ENCODE data around the gene WDR18.

The WDR18 gene

DNA sequence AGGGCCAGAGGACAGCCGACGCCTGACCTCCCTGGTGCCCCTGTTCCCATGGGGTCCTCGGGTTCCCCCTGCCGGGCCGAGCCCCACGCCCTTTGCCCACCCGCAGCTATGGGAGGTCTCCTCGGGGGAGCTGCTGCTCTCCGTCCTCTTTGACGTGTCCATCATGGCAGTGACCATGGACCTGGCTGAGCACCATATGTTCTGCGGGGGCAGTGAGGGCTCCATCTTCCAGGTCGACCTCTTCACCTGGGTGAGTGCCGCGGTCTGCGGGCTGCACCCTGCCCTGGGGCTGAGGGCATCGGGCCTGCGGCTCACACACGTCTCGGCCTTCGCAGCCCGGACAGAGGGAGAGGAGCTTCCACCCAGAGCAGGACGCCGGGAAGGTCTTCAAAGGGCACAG, 6.6 kb downstream of the WDR18 start:
- no peak overlapping the region for H3K4me3 ChIP-seq (ENCODE audit: low read depth in 1 of 2, low read length in 2 of 2)
- H3K9me3 ChIP-seq (ENCODE audit: low read length) = no peaks in the 10 kb centered on the region
- peaks cover 4 to 17% of the 10 kb centered on the region in 2 donors for H3K27me3 ChIP-seq (ENCODE audit: control insufficient read depth in 1 of 2, insufficient read depth in 2 of 2, low read length in 2 of 2)
- no peaks in the 10 kb centered on the region for H3K4me1 ChIP-seq (ENCODE audit: insufficient read depth, low read length)
- H3K9ac ChIP-seq (ENCODE audit: low read length) = no peak overlapping the region
- no peak overlapping the region for H3K27ac ChIP-seq (ENCODE audit: low read depth, low read length)
- peaks cover 32% of the 10 kb centered on the region for H3K36me3 ChIP-seq (ENCODE audit: insufficient read depth, low read length)

DNA sequence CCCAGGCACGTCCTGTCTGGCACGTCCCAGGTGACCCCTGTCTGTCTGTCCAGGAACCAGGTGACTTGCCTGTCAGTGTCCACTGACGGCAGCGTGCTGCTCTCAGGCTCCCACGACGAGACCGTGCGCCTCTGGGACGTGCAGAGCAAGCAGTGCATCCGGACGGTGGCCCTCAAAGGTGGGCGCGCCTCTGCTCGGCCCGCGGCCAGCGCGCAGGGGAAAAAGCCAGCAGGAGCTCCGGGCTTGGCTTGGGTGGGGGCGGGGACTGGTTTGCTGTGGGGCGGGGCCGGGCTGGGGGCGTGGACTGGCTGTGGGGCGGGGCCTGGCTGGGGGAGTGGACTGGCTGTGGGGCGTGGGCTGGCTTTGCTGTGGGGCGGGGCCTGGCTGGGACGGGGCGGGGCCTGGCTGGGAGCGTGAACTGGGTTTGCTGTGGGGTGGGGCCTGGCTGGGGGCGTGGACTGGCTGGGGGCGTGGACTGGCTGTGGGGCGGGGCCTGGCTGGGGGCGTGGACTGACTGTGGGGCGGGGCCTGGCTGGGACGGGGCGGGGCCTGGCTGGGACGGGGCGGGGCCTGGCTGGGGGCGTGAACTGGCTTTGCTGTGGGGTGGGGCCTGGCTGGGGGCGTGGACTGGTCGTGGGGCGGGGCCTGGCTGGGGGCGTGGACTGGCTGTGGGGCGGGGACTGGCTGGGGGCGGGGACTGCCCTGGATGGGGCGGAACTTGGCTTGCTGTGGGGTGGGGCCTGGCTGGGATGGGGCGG, 7.2 kb downstream of the WDR18 start:
- Histone ChIP-seq H3K4me3 (ENCODE audit: low read depth in 1 of 2, low read length in 2 of 2) (no peak overlapping the region), H3K9ac (ENCODE audit: low read length) (no peak overlapping the region), H3K36me3 (ENCODE audit: insufficient read depth, low read length) (peaks cover 29% of the 10 kb centered on the region), H3K4me1 (ENCODE audit: insufficient read depth, low read length) (no peaks in the 10 kb centered on the region), H3K9me3 (ENCODE audit: low read length) (no peaks in the 10 kb centered on the region), H3K27me3 (ENCODE audit: control insufficient read depth in 1 of 2, insufficient read depth in 2 of 2, low read length in 2 of 2) (peaks cover 9 to 23% of the 10 kb centered on the region in 2 donors), H3K27ac (ENCODE audit: low read depth, low read length) (no peak overlapping the region)

DNA sequence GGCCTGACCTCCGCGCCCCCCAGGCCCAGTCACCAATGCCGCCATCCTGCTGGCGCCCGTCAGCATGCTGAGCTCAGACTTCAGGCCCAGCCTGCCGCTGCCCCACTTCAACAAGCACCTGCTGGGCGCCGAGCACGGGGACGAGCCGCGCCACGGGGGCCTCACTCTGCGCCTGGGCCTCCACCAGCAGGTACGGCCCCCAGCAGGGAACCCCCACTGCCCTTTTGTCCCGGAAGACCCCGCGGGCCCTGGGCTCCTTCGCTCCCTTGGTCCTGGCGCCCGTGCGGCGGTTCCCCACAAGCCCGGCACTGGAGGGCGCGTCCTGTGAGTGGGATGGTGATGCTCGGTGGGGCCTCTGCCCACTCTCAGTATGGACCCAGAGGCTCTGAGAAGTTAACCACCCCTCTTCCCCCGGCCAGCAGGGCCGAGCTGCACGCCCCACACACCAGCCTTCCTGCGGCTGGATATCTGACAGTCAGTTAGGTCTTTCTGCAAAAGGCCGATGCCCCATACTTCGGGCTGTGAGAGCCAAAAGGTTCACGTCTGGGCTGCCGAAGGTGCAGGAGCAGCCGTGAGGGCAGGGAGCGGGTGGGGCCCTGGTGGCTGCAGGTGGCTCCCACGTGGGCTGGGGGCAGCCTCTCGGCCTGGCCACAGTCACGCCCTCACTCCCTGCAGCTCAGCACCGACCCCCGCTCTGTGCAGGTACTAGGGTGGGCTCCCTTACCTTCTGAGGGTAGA, 8.0 kb downstream of the WDR18 start:
- H3K4me3 ChIP-seq (ENCODE audit: low read depth in 1 of 2, low read length in 2 of 2) = no peak overlapping the region
- no peaks in the 10 kb centered on the region for H3K9me3 ChIP-seq (ENCODE audit: low read length)
- H3K9ac ChIP-seq (ENCODE audit: low read length) = no peak overlapping the region
- H3K27ac ChIP-seq (ENCODE audit: low read depth, low read length) = no peak overlapping the region
- peaks cover 21% of the 10 kb centered on the region for H3K36me3 ChIP-seq (ENCODE audit: insufficient read depth, low read length)
- no peaks in the 10 kb centered on the region for H3K4me1 ChIP-seq (ENCODE audit: insufficient read depth, low read length)
- H3K27me3 ChIP-seq (ENCODE audit: control insufficient read depth in 1 of 2, insufficient read depth in 2 of 2, low read length in 2 of 2) = peaks cover 9 to 31% of the 10 kb centered on the region in 2 donors

DNA sequence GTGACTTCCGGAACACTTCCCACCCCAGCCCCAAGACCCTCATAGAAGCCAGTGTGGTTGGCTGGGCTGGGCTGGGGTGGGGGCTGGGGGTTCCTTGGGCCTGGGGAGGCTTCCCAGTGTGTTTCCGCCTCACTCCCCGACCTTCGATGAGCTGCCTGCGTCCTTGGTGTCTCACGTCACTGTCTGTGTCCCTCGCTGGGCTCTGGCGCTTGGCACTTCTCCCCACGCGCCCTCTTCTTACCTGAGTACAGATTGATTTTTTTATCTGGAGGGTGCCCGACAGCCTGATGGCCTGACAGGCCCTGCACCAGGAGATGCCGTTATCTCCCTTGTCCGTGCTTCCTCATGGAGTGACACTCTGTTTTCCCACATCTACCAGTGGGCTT, 8.5 kb downstream of the WDR18 start:
- Histone ChIP-seq H3K27me3 (ENCODE audit: control insufficient read depth in 1 of 2, insufficient read depth in 2 of 2, low read length in 2 of 2) (peaks cover 9 to 36% of the 10 kb centered on the region in 2 donors), H3K9ac (ENCODE audit: low read length) (no peak overlapping the region), H3K4me1 (ENCODE audit: insufficient read depth, low read length) (no peaks in the 10 kb centered on the region), H3K36me3 (ENCODE audit: insufficient read depth, low read length) (peaks cover 17% of the 10 kb centered on the region), H3K9me3 (ENCODE audit: low read length) (no peaks in the 10 kb centered on the region), H3K27ac (ENCODE audit: low read depth, low read length) (no peak overlapping the region), H3K4me3 (ENCODE audit: low read depth in 1 of 2, low read length in 2 of 2) (no peak overlapping the region)

DNA sequence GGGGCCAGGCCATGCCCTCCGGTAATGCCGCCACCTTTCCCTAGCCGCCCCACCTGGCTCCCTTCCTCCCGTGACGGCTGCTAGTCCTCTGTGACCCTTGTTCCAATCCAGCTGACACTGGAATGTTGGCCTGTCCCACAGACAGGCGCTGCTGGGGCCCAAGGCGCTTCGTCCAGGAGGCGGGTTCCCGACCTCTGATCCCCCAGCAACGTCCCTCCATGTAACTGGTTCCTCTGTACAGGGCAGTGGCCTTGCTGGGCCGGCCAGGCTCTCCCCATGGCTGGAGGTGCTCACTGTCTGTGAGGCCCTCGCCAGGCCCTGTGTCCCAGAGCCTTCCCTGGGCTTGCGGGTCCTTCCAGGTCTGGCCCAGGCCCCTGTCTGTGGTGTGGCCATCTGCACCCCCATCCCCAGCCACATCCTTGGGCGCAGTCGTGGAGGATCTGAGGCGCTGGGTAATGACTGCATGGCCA, 9.3 kb downstream of the WDR18 start:
- no peak overlapping the region for H3K4me3 ChIP-seq (ENCODE audit: low read depth in 1 of 2, low read length in 2 of 2)
- H3K9me3 ChIP-seq (ENCODE audit: low read length) = no peaks in the 10 kb centered on the region
- peaks cover 14 to 44% of the 10 kb centered on the region in 2 donors for H3K27me3 ChIP-seq (ENCODE audit: control insufficient read depth in 1 of 2, insufficient read depth in 2 of 2, low read length in 2 of 2)
- no peak overlapping the region for H3K27ac ChIP-seq (ENCODE audit: low read depth, low read length)
- H3K4me1 ChIP-seq (ENCODE audit: insufficient read depth, low read length) = no peaks in the 10 kb centered on the region
- H3K9ac ChIP-seq (ENCODE audit: low read length) = no peak overlapping the region
- peaks cover 17% of the 10 kb centered on the region for H3K36me3 ChIP-seq (ENCODE audit: insufficient read depth, low read length)

DNA sequence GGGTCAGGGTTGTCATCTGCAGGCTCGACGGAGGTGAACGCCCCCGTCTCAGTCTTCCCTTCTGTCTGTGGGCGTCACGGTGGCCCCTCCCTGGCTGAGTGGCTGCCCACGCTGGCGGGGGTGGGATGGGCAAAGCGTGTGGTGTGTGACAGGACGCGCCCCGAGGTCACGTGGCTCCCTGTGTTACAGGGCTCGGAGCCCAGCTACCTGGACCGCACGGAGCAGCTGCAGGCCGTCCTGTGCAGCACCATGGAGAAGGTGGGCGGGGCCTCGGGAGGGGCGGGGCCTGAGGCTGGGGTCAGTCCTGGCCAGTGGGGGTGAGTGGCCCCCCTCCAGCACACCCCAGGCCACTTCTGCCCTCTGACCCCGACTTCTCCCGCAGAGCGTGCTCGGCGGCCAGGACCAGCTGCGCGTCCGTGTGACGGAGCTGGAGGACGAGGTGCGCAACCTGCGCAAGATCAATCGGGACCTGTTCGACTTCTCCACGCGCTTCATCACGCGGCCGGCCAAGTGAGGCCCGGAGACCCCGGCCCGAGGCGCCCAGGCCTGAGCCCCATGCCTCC, 9.8 kb downstream of the WDR18 start:
- Histone ChIP-seq H3K4me3 (ENCODE audit: low read depth in 1 of 2, low read length in 2 of 2) (no peak overlapping the region), H3K9ac (ENCODE audit: low read length) (no peak overlapping the region), H3K27ac (ENCODE audit: low read depth, low read length) (no peak overlapping the region), H3K4me1 (ENCODE audit: insufficient read depth, low read length) (no peaks in the 10 kb centered on the region), H3K9me3 (ENCODE audit: low read length) (no peaks in the 10 kb centered on the region), H3K36me3 (ENCODE audit: insufficient read depth, low read length) (peaks cover 17% of the 10 kb centered on the region), H3K27me3 (ENCODE audit: control insufficient read depth in 1 of 2, insufficient read depth in 2 of 2, low read length in 2 of 2) (peaks cover 19 to 49% of the 10 kb centered on the region in 2 donors)

DNA sequence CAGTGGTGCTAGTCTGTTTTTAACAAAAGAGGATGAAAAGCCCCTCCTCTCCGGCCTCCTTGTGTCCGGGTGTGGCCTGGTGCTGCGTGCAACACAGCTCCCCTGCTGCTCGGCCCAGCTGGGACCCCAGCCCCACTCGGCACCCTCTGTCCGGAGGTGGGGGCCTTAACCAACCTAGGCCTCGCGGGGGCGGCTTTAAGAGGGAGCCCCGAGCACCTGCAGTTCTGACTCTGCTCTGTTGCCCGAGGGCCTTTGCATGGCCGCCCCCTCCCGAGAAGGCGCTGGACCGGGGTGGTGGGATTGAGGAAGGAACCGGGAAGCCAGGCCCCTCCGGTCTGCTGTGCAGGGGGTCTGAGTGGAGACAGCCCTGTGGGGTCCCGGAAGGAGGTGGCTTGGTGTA, 10.4 kb downstream of the WDR18 start:
- Histone ChIP-seq H3K4me3 (ENCODE audit: low read depth in 1 of 2, low read length in 2 of 2) (no peak overlapping the region), H3K36me3 (ENCODE audit: insufficient read depth, low read length) (peaks cover 17% of the 10 kb centered on the region), H3K27ac (ENCODE audit: low read depth, low read length) (no peak overlapping the region), H3K27me3 (ENCODE audit: control insufficient read depth in 1 of 2, insufficient read depth in 2 of 2, low read length in 2 of 2) (peaks cover 25 to 55% of the 10 kb centered on the region in 2 donors), H3K4me1 (ENCODE audit: insufficient read depth, low read length) (no peaks in the 10 kb centered on the region), H3K9me3 (ENCODE audit: low read length) (no peaks in the 10 kb centered on the region), H3K9ac (ENCODE audit: low read length) (no peak overlapping the region)

DNA sequence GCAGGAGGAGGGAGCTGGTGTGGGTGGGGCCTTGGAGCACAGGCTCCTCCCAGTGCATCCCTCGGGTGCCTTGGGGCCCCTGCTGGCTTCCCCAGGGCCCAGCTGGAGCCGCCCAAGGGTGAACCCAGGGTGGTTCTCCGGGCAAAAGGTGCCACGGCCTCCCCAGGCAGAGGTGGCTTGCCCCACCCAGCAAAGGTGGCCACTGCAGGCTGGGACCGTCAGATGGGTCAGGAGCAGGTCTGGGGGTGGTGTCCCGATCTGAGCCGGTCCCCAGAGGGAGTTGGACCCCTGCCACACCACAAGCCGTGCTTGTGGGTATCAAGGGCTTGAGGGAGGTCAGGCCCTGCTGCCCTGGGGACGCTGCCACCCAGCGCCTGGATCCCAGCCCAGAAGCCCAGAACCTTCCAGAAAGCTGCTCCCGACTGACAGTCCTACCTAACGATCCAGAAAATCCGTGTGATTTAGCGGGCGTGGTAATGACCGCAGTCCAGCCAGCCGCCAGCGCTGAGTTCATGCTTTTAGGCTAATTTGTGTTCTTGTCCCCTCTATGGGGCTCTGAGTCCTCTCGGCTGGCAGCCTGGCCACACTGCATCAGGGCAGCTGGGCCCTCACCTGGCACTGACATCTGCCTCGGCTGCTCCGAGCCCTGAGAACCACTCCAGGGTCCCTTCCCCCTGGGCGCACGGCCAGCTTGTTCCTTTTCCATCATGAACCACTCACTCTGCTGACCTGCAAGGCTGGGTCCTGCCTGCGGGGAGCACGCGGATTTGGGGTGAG, 11.1 kb downstream of the WDR18 start:
- Histone ChIP-seq H3K4me1 (ENCODE audit: insufficient read depth, low read length) (no peaks in the 10 kb centered on the region), H3K27me3 (ENCODE audit: control insufficient read depth in 1 of 2, insufficient read depth in 2 of 2, low read length in 2 of 2) (peaks cover 25 to 62% of the 10 kb centered on the region in 2 donors), H3K9ac (ENCODE audit: low read length) (no peak overlapping the region), H3K9me3 (ENCODE audit: low read length) (no peaks in the 10 kb centered on the region), H3K4me3 (ENCODE audit: low read depth in 1 of 2, low read length in 2 of 2) (no peak overlapping the region), H3K27ac (ENCODE audit: low read depth, low read length) (no peak overlapping the region), H3K36me3 (ENCODE audit: insufficient read depth, low read length) (peaks cover 12% of the 10 kb centered on the region)

DNA sequence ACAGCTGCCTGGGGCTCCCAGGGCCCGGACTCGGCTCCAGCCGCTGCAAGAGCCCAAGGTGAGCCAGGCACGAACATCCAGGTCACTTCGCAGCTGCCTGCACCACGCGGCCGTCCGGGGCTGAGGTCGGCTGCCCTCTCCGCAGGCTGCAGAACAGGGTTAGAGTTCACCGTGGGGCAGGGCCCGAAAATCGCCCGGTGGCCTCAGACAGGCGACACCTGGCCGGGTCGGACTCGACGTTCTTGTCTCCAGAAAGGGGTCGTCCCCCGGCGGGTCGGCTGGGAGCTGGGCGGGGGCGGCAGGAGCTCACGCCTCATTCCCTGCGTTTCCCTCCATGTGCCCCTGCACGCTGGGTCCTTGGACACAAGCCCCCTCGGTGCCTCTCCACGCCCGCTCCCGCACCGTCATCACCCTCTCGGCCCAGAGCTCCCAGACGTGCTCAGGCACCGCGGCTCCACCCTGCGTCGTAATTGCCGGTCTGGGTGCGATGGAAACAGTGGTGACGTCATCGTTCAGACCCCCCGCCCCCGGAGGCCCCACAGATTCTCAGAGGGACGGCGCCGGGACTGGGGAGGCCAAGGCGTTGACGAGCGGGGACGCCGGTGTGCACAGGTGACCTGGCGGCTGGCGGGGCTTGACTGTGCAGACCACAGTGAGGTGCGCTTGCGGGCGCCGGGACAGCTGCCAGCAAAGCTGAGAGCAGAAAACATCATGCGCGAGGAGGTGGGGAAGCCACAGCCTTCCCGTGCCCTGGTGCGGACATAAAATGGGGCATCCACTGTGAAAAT, 12.1 kb downstream of the WDR18 start:
- H3K9me3 ChIP-seq (ENCODE audit: low read length) = no peaks in the 10 kb centered on the region
- H3K4me1 ChIP-seq (ENCODE audit: insufficient read depth, low read length) = peaks cover 2% of the 10 kb centered on the region
- H3K4me3 ChIP-seq (ENCODE audit: low read depth in 1 of 2, low read length in 2 of 2) = no peak overlapping the region
- no peak overlapping the region for H3K9ac ChIP-seq (ENCODE audit: low read length)
- H3K27me3 ChIP-seq (ENCODE audit: control insufficient read depth in 1 of 2, insufficient read depth in 2 of 2, low read length in 2 of 2) = peaks cover 28 to 68% of the 10 kb centered on the region in 2 donors
- H3K27ac ChIP-seq (ENCODE audit: low read depth, low read length) = no peak overlapping the region
- H3K36me3 ChIP-seq (ENCODE audit: insufficient read depth, low read length) = peaks cover 12% of the 10 kb centered on the region

DNA sequence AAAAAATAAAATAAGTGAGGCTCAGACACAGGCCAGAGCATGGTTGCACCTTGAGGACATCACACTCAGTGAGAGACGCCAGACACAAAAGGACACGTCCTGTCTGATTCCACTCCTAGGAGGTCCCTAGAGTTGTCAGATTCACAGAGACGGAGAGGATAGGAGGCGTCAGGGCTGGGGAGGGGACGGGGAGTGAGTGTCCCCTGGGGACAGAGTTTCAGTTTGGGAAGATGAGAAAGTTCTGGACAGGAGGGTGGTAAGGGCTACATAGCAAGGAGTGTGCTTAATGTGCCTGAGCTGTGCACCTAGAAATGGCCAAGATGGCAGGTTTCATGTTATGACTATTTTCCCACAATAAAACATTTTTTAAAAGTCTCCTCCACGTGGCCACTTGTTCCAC, 13.9 kb downstream of the WDR18 start:
- no peaks in the 10 kb centered on the region for H3K9me3 ChIP-seq (ENCODE audit: low read length)
- H3K9ac ChIP-seq (ENCODE audit: low read length) = no peak overlapping the region
- H3K4me1 ChIP-seq (ENCODE audit: insufficient read depth, low read length) = peaks cover 5% of the 10 kb centered on the region
- peaks cover 32 to 84% of the 10 kb centered on the region in 2 donors for H3K27me3 ChIP-seq (ENCODE audit: control insufficient read depth in 1 of 2, insufficient read depth in 2 of 2, low read length in 2 of 2)
- H3K4me3 ChIP-seq (ENCODE audit: low read depth in 1 of 2, low read length in 2 of 2) = no peak overlapping the region
- H3K36me3 ChIP-seq (ENCODE audit: insufficient read depth, low read length) = peaks cover 10% of the 10 kb centered on the region
- H3K27ac ChIP-seq (ENCODE audit: low read depth, low read length) = no peak overlapping the region
